Omental fat pad (tissue), 4 donors: ENCODE results near the gene SLC27A2. TPM values are rescaled to one million over a fixed set of nuclear protein-coding genes. Genes with fewer than 3 reads are reported as not detected.

Experiments
- ATAC-seq: fragments of 150-250 bp; one replicate; pipeline ENCODE4 v1.9.1; 2016; ENCODE audit warnings: mild to moderate bottlenecking, moderate library complexity; ENCODE audit not compliant: low FRiP score
- DNase-seq: peaks from one replicate; pipeline ENCODE4 v3.0.0-alpha.2; 2019; ENCODE audit warnings: low spot score
- total RNA-seq, 4 donors: library from RNA; depleted of rRNA; stranded (reverse); fragments of >200 nt; gene quantifications; one replicate each; pipeline ENCODE4 v1.1.0, GENCODE V29; 2016
- TF ChIP-seq, protein P1 (sequence below), 3 donors: fragments of 450-650 bp; IDR thresholded peaks; one replicate each; pipeline ENCODE4 v1.5.1; 2016 to 2017; ENCODE audit warnings: antibody characterized with exemption in 3 of 3, mild to moderate bottlenecking in 3 of 3, moderate library complexity in 2 of 3

SLC27A2 gene
- total RNA-seq, 4 donors from 2014 or later = 1.6 to 11.4 (median 5.5) TPM

GRCh38 chr15:50140098-50140497 lies 41.9 kb upstream of the SLC27A2 start:
- TF ChIP-seq, protein P1, sequence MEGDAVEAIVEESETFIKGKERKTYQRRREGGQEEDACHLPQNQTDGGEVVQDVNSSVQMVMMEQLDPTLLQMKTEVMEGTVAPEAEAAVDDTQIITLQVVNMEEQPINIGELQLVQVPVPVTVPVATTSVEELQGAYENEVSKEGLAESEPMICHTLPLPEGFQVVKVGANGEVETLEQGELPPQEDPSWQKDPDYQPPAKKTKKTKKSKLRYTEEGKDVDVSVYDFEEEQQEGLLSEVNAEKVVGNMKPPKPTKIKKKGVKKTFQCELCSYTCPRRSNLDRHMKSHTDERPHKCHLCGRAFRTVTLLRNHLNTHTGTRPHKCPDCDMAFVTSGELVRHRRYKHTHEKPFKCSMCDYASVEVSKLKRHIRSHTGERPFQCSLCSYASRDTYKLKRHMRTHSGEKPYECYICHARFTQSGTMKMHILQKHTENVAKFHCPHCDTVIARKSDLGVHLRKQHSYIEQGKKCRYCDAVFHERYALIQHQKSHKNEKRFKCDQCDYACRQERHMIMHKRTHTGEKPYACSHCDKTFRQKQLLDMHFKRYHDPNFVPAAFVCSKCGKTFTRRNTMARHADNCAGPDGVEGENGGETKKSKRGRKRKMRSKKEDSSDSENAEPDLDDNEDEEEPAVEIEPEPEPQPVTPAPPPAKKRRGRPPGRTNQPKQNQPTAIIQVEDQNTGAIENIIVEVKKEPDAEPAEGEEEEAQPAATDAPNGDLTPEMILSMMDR (IDR thresholded peaks at IDR 0.05) = no peak
- DNase-seq = no peak
- ATAC-seq = no peak

DNA sequence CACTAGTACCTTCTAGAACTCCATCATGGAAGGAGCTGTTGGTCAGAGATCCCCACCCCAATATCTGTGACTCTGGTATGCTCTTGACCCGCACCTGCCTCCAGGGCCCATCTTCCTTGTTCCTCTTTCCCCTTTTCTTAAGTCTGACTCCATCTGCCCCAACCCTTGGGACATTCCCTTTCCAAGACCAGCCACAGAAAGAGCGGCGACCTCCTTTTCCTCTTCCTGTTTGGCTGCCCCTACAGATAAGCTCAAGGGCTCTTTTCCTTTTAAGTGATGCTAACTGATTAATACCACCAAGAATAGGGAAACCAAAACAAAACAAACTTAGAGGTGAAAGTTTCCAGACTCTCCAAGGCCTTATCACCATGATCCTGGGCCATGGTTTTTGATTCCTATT lies 41.0 kb upstream of the SLC27A2 start:
- DNase-seq (no peak), ATAC-seq (no peak)
- TF ChIP-seq, protein P1 (IDR thresholded peaks at IDR 0.05) = no peak

GRCh38 chr15:50141856-50142255 lies 40.1 kb upstream of the SLC27A2 start:
- TF ChIP-seq, protein P1 (IDR thresholded peaks at IDR 0.05) = no peak
- ATAC-seq = no peak
- no peak for DNase-seq

DNA sequence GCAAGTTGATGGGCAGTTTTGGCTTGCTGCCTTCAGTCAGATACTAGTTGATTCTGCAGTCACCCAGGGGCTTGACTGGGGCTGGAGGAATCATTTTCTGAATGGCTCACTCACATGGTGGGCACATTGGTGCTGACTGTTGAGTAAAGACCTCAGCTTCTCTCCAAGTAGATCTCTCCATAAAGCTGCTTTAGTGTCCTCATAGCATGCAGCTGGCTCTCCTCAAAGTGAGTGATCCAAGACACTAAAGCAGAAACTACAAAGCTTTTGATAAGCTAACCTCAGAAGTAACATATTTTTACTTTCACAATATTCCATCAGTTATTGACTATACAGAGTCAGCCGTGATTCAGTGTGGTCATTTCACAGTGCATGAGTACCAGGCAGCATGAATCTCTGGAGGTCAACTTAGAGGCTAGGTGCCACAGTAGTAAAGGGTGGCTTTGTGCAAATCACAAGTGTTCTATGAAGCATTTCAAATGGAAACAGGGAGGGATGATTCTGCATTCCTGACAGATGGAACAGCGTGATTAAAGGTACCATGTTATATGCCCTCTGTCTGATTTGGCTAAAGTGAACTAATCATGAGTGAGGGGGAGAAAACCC lies 38.6 kb upstream of the SLC27A2 start:
- DNase-seq (no peak), ATAC-seq (no peak)

DNA sequence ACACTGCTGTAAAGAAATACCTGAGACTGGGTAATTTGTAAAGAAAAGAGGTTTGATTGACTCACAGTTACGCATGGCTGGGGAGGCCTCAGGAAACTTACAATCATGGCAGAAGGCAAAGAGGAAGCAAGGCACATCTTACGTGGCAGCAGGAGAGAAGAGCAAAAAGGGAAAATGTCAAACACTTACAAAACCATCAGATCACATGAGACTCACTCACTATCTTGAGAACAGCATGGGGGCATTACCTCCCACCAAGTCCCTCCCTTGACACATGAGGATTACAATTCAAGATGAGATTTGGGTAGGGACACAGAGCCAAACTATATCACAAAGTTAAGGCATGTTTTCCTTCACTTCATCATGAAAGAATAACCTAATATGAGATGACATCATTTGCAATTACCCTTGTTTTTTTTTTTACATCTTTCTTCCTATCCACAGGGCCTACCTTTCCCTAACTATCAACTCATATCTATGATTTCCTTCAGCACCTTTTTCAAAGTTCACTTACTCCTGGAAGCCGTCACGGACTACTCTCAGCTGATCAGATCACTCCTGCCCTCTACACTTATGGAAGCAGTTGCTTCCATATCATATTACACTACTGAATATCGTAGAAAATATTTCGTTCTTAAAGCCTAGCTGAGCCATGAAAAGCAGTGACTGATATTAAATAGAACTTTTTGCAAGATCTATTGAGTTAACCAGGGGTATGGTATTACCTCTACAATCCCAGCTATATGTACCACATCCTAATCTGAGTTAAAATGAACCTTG lies 37.5 kb upstream of the SLC27A2 start:
- TF ChIP-seq, protein P1 (IDR thresholded peaks at IDR 0.05) = no peak
- no peak for ATAC-seq
- DNase-seq = no peak

More for the DNA sequence above, 38.6 kb upstream of the SLC27A2 start:
- TF ChIP-seq, protein P1 (IDR thresholded peaks at IDR 0.05) = no peak

GRCh38 chr15:50145451-50145872 lies 36.5 kb upstream of the SLC27A2 start:
- ATAC-seq (peak; percentile 83), DNase-seq (no peak)
- TF ChIP-seq, protein P1 (IDR thresholded peaks at IDR 0.05) = peak in 1 of 3 donors; percentile 8

DNA sequence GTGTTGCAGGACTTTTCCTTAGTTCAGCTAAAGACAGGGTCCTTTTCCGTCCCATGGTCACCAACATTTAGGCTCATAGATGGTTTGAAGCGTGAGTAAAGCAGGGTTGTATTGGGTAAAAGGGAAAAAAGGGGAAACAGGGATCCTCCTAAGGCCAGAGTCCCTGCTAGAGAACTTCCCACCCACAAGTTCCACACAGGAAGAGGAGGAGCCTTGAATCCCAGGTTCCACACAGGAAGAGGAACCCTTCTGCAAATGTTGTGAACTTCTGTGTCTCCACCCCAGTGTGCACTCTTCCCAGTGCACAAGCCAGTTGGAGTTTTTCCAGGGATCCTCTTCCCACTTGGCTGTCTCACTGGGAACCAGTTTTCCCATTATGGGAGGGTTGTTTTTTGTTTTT lies 35.4 kb upstream of the SLC27A2 start:
- no peak for DNase-seq
- TF ChIP-seq, protein P1 (IDR thresholded peaks at IDR 0.05) = no peak
- no peak for ATAC-seq
